Stomach (tissue), 9 donors: ENCODE data around the gene PDE9A. TPM values are rescaled to one million over a fixed set of nuclear protein-coding genes. Genes with fewer than 3 reads are reported as not detected.

Source experiments
- DNase-seq, 2 donors: peaks; one replicate each; pipeline versions ENCODE4 v3.0.0 to v3.0.0-alpha.2; 2013 to 2019
- H3K27ac ChIP-seq, 5 donors: fragments of 200-600 bp in 4 of 5; sonication (generic) in 4 of 5; one replicate each; pipeline ENCODE4 v1.5.1; 2013 to 2019; ENCODE audit warnings: mild to moderate bottlenecking in 1 of 5, moderate library complexity in 1 of 5
- H3K27me3 ChIP-seq, 3 donors: fragments of 200-600 bp; sonication (generic); one replicate each; pipeline ENCODE4 v1.5.1; 2017 to 2019; ENCODE audit warnings: mixed run types in 1 of 3
- H3K36me3 ChIP-seq, 4 donors: fragments of 200-600 bp; sonication (generic); 1 replicate in 3 of 4; 2 replicates in 1 of 4; pipeline ENCODE4 v1.5.1; 2016 to 2019
- H3K4me1 ChIP-seq, 4 donors: fragments of 200-600 bp; sonication (generic); one replicate each; pipeline ENCODE4 v1.5.1; 2016 to 2019
- H3K4me3 ChIP-seq, 4 donors: fragments of 200-600 bp; sonication (generic) in 3 of 4; one replicate each; pipeline ENCODE4 v1.5.1; 2016 to 2019; ENCODE audit warnings: mild to moderate bottlenecking in 1 of 4
- H3K9me3 ChIP-seq, 4 donors: fragments of 200-600 bp; sonication (generic); one replicate each; pipeline ENCODE4 v1.5.1; 2016 to 2019
- EP300 ChIP-seq: sonication (generic); formaldehyde crosslinking; IDR thresholded peaks from one replicate; pipeline ENCODE4 v1.6.1; 2017; ENCODE audit warnings: antibody characterized with exemption
- POLR2A ChIP-seq, 4 donors: fragments of 450-650 bp; IDR thresholded peaks; one replicate each; pipeline ENCODE4 v1.6.1; 2016; ENCODE audit warnings: antibody characterized with exemption in 4 of 4, control low read depth in 2 of 4, mild to moderate bottlenecking in 1 of 4, moderate library complexity in 1 of 4
- POLR2AphosphoS5 ChIP-seq, 3 donors: sonication (generic); formaldehyde crosslinking; IDR thresholded peaks; one replicate each; pipeline ENCODE4 v1.6.1; 2016; ENCODE audit warnings: antibody characterized with exemption in 3 of 3
- WGBS, 5 donors: extraction: QIAGEN DNeasy Blood & Tissue Kit in 3 of 5; methylation state at CpG; one replicate each; pipeline versions ENCODE4 v1.1.5 to v1.1.7; 2013 to 2018; 5-methylcytosine and 5-hydroxymethylcytosine counted together
- intact Hi-C: fragments of 100-400 bp; cut with DNase I; formaldehyde crosslinking; loops from one replicate; pipeline ENCODE4 v1.15.1; 2023; ENCODE audit warnings: low total_unique reads
- polyA plus RNA-seq, 3 donors: library from polyadenylated mRNA; stranded (reverse); fragments of 200-250 nt; gene quantifications; one replicate each; pipeline ENCODE4 v1.2.3, GENCODE V29; 2013
- total RNA-seq, 5 donors: library from RNA; depleted of rRNA; stranded (reverse); fragments of >200 nt; gene quantifications; one replicate each; pipeline versions ENCODE4 v1.1.0 to v1.2.3, GENCODE V29; 2014 to 2016
- TF ChIP-seq, protein P1 (sequence below), 7 experiments: fragments of 450-650 bp in 4 of 7; fragments of 200-600 bp in 3 of 7; sonication (generic) in 3 of 7; IDR thresholded peaks; one replicate each; pipeline ENCODE4 v1.5.1; 2016 to 2019; ENCODE audit warnings: antibody characterized with exemption in 7 of 7, control low read depth in 2 of 7, mild to moderate bottlenecking in 1 of 7
- donor health status: healthy with polysubstance abuse.
- donor health status: Bipolar disorder and iron deficiency.
- donor health status: healthy.

Gene PDE9A
- total and polyA plus RNA-seq, 8 donors: 6.4 to 77.1 (median 11.9) TPM

DNA sequence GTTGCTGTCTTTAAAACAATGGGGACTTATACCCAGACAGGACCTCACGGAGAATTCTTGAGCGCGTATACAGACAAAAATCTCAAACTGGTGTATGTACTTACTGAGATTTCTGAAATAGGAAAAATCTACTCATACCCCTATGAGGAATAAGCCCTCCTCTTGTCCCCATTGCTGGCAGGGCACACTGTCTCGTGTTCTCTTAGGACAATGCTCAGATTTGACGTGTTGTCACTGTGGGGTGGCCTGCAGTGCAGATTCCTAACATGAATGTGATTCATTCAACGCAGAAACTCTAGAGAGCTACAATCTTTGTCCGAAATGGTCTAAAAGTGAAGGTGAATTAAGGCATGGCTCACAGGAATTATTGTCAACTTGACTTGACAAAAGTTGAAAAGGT lies 31.1 kb upstream of the PDE9A start:
- Histone ChIP-seq H3K9me3 (no peaks in the 10 kb centered on the region), H3K27me3 (peaks cover 3 to 58% (median 10%) of the 10 kb centered on the region in 3 donors), H3K27ac (no peak overlapping the region), H3K4me3 (no peak overlapping the region), H3K36me3 (no peaks in the 10 kb centered on the region), H3K4me1 (peaks cover 3 to 13% (median 5%) of the 10 kb centered on the region in 4 donors)
- no peak for TF ChIP-seq POLR2AphosphoS5 (IDR thresholded peaks at IDR 0.05)
- TF ChIP-seq, protein P1, sequence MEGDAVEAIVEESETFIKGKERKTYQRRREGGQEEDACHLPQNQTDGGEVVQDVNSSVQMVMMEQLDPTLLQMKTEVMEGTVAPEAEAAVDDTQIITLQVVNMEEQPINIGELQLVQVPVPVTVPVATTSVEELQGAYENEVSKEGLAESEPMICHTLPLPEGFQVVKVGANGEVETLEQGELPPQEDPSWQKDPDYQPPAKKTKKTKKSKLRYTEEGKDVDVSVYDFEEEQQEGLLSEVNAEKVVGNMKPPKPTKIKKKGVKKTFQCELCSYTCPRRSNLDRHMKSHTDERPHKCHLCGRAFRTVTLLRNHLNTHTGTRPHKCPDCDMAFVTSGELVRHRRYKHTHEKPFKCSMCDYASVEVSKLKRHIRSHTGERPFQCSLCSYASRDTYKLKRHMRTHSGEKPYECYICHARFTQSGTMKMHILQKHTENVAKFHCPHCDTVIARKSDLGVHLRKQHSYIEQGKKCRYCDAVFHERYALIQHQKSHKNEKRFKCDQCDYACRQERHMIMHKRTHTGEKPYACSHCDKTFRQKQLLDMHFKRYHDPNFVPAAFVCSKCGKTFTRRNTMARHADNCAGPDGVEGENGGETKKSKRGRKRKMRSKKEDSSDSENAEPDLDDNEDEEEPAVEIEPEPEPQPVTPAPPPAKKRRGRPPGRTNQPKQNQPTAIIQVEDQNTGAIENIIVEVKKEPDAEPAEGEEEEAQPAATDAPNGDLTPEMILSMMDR (IDR thresholded peaks at IDR 0.05): no peak
- no peak for TF ChIP-seq EP300
- no peak for TF ChIP-seq POLR2A (IDR thresholded peaks at IDR 0.05)
- 90 to 94% (median 92%) methylated on average over 7 of the region's 7 CpGs for WGBS, 5 donors
- DNase-seq: no peak
- intact Hi-C loops: no loop called here

DNA sequence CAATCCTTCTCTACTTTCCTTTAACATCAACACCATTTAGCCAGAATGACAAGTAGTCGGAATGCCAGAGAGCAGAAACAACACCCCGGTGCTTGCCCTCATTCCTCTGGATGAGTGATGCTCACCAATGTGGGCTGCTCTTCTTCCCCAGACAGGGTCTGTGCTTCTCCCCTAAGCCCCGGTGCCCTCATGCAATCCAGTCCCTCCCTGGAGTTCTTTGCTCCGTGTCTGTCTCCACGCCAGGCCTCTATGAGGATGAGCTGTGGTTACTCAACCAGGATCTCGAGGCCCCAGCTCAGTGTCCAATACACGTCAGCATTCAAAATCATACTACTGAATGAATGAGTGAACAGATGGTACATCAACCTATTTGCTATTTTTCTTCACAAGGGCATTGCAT lies 29.7 kb upstream of the PDE9A start:
- no peak overlapping the region for H3K27ac ChIP-seq
- H3K9me3 ChIP-seq: no peaks in the 10 kb centered on the region
- H3K4me1 ChIP-seq: peaks cover 3 to 13% (median 5%) of the 10 kb centered on the region in 4 donors
- DNase-seq: no peak
- no peak overlapping the region for H3K4me3 ChIP-seq
- H3K27me3 ChIP-seq: peaks cover 0 to 44% (median 5%) of the 10 kb centered on the region in 3 donors
- intact Hi-C loops: no loop called here
- H3K36me3 ChIP-seq: no peaks in the 10 kb centered on the region
- TF ChIP-seq EP300 (no peak), POLR2A (IDR thresholded peaks at IDR 0.05) (no peak), POLR2AphosphoS5 (IDR thresholded peaks at IDR 0.05) (no peak)
- TF ChIP-seq, protein P1 (IDR thresholded peaks at IDR 0.05): no peak
- WGBS, 5 donors: 73 to 87% (median 82%) methylated on average over 7 of the region's 7 CpGs

DNA sequence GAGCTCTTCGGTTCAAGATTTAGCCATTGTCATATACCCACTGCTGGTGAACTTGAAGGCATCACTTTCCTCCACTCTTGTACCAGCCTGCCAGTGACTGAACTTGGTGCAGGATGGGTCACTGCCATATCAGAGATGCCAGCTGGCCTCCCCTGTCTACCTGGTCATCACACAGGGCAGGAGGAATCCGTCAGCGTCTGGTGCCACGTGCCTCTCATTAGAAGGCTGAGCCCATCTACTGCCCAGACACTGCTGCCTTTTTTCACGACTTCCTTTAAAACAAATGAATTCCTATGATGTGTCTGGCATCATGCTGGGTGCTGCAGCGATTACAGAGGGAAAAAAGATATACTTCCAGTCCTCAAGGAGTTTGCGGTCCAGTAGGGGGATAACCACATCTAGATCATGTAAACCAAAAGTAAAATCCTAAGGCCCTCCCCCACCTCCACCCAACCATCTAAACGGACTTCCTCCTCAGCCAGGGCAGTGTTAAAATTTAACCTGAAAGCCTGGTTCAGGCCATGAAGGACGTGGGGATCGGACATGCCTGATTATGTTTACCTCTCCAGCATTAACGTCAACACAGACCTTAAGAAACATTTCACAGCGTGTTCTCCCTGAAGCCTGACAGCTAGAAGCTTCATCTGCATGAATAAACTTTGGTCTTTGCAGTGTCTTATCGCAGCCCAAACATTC lies 29.2 kb upstream of the PDE9A start:
- Histone ChIP-seq H3K36me3 (no peaks in the 10 kb centered on the region), H3K27me3 (peaks cover 0 to 38% (median 5%) of the 10 kb centered on the region in 3 donors), H3K4me1 (peaks cover 3 to 13% (median 5%) of the 10 kb centered on the region in 4 donors), H3K4me3 (no peak overlapping the region), H3K9me3 (no peaks in the 10 kb centered on the region), H3K27ac (no peak overlapping the region)
- WGBS, 5 donors: 22 to 47% (median 26%) methylated on average over 13 of the region's 13 CpGs
- TF ChIP-seq EP300 (no peak), POLR2AphosphoS5 (IDR thresholded peaks at IDR 0.05) (peak in 1 of 3 donors; percentile 13)
- DNase-seq: no peak
- intact Hi-C loops: no loop called here

DNA sequence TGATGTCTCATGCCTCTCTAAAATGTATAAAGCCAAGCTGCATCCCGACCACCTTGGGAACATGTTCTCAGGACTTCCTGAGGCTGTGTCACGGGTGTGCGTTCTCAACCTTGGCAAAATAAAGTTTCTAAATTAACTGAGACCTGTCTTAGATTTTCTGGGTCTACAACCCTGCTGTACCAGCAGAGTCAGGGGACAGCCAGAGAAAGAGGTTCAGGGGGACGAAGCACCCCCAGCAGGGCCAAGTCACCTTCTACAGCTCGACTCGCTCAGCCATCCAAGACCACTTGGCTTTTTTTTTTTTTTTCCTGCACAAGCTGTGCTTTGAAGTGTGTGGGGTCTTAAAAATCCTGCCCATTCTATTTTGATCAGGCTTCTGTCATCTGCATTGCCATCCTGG lies 28.5 kb upstream of the PDE9A start:
- WGBS, 5 donors: 70 to 88% (median 78%) methylated on average over 6 of the region's 6 CpGs
- no peak for TF ChIP-seq POLR2A (IDR thresholded peaks at IDR 0.05)
- TF ChIP-seq, protein P1 (IDR thresholded peaks at IDR 0.05): no peak
- no peak for TF ChIP-seq EP300
- no peak for TF ChIP-seq POLR2AphosphoS5 (IDR thresholded peaks at IDR 0.05)
- no peak for DNase-seq
- H3K4me1 ChIP-seq: peaks cover 3 to 13% (median 5%) of the 10 kb centered on the region in 4 donors
- intact Hi-C loops: no loop called here
- H3K9me3 ChIP-seq: no peaks in the 10 kb centered on the region
- H3K27me3 ChIP-seq: peaks cover 0 to 32% (median 0%) of the 10 kb centered on the region in 3 donors
- no peak overlapping the region for H3K27ac ChIP-seq
- no peak overlapping the region for H3K4me3 ChIP-seq
- H3K36me3 ChIP-seq: no peaks in the 10 kb centered on the region

DNA sequence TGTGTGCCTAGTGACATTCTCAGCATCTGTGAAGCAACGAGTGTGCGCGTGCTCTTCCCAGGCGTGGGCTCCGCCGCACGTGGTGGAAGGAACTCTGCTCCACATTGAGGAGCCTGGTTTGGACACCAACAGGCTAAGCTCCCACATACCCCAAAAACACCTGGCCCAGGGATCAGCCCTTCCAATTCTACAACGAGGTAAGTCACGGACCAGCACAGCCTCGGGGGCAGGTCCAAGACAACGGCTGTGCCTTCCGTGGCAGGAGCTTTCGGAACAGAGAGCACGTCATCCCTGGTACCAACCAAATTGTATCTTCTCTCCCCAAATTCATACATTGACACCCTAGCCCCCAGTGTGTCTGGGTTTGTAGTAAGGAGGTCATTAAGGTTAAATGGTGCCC lies 27.2 kb upstream of the PDE9A start:
- 90 to 92% (median 91%) methylated on average over 13 to 14 of the region's 14 CpGs for WGBS, 5 donors
- H3K27ac ChIP-seq: no peak overlapping the region
- TF ChIP-seq EP300 (no peak), POLR2A (IDR thresholded peaks at IDR 0.05) (no peak), POLR2AphosphoS5 (IDR thresholded peaks at IDR 0.05) (no peak)
- TF ChIP-seq, protein P1 (IDR thresholded peaks at IDR 0.05): no peak

More for the DNA sequence above, 27.2 kb upstream of the PDE9A start:
- H3K4me1 ChIP-seq: peaks cover 3 to 13% (median 5%) of the 10 kb centered on the region in 4 donors
- intact Hi-C loops: no loop called here
- DNase-seq: no peak
- no peaks in the 10 kb centered on the region for H3K36me3 ChIP-seq
- no peak overlapping the region for H3K4me3 ChIP-seq
- H3K27me3 ChIP-seq: peaks cover 0 to 19% (median 0%) of the 10 kb centered on the region in 3 donors
- H3K9me3 ChIP-seq: no peaks in the 10 kb centered on the region
